Measurements from ENCODE around the gene CORO6.
A peak's percentile ranks its signal among the peaks of the same experiment; 100 is the strongest.

Gene CORO6

DNA sequence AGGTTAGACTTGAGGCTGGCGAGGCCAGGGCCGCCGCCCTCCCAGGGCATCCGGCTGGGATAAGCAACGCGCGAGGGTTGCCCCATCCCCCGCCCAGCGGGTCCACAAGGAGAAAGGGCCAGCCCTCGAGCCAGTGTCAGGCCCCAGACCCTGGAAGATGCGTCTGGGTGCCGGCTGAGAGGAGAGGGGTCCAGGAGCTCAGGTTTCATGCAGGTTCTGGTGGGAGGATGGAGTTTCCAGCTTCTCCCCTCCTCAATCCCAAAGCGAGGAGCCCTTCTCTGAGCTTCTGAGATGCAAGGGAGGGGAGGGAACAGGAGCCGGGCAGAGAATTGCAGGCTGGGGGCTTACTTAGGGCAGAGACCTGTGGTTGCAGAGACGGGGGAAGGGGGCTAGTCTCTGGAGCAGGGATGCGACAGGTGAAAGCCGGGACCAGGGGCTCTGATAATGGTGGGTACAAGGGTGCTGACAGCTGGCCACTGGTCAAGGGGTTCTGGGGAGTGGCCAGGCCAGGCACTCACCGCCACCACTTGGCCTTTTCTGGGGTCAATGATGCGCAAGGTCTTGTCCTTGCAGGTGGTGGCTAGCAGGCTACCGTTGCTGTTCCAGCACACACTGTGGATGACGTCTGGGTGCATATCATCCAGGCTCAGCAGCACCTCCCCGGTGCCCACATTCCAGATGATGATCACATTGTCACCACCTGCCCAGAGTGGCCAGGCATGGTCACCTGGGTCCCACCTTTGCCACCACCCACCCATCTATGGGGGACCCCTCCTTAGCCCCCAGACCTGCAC is 4.2 kb downstream of the CORO6 start:
- no peaks in the 10 kb centered on the region for H3K27me3 ChIP-seq (replicated peaks)
- H3K4me3 ChIP-seq (ENCODE audit: low read depth, low read length): no peak overlapping the region
- DNase-seq: no peak
- in situ Hi-C loops (cut with HindIII; ENCODE audit: low pct_ligation_motif_present, low sequenced_read_pairs): no loop called here
- no peaks in the 10 kb centered on the region for H3K36me3 ChIP-seq (replicated peaks)
- TF ChIP-seq, protein P1, sequence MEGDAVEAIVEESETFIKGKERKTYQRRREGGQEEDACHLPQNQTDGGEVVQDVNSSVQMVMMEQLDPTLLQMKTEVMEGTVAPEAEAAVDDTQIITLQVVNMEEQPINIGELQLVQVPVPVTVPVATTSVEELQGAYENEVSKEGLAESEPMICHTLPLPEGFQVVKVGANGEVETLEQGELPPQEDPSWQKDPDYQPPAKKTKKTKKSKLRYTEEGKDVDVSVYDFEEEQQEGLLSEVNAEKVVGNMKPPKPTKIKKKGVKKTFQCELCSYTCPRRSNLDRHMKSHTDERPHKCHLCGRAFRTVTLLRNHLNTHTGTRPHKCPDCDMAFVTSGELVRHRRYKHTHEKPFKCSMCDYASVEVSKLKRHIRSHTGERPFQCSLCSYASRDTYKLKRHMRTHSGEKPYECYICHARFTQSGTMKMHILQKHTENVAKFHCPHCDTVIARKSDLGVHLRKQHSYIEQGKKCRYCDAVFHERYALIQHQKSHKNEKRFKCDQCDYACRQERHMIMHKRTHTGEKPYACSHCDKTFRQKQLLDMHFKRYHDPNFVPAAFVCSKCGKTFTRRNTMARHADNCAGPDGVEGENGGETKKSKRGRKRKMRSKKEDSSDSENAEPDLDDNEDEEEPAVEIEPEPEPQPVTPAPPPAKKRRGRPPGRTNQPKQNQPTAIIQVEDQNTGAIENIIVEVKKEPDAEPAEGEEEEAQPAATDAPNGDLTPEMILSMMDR (IDR thresholded peaks at IDR 0.05; ENCODE audit: low read depth, low read length, missing control alignments): no peak
- no peak overlapping the region for H3K27ac ChIP-seq

DNA sequence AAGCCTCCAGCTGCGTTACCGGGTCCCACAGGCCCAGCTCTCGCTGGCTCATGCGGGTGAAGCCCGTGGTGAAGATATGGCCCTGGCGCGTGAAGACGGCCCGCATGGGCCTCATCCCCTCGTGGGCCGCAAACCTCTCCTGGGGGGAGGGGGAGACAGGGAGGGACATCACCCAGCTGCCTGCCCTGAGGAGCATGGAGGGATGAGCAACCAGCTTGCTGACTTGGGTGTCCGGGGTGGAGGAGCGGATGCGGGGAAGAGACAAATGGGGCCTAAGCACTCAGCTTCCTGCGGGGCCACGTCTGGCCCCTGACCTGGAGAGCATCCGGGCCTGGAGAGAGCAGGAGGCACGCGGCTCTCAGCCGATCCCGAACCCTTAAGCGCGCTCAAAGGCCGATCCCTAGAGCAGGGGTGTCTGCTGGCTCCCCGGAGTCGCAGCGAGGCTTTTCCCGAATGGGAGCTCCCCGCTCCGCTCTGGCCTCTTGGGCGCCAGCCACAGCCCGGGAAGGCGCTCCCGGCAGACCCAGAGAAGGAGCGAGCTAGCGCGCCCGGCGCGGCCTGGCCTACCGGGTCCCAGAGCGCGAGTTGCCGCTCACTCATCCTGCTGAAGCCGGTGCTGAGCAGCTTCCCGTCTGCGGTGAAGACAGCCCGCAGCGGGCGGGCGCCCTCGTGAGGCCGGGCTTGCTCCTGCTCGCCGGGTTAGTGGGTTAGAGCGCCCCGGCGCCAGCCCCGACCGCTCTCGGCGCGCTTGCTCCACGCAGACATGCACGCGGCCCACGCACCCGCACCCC is 5.0 kb downstream of the CORO6 start:
- in situ Hi-C loops (cut with HindIII; ENCODE audit: low pct_ligation_motif_present, low sequenced_read_pairs): no loop called here
- Histone ChIP-seq H3K4me3 (ENCODE audit: low read depth, low read length) (peak overlapping the region; percentile 36), H3K27me3 (replicated peaks) (no peaks in the 10 kb centered on the region), H3K27ac (peak overlapping the region; percentile 6), H3K36me3 (replicated peaks) (no peaks in the 10 kb centered on the region)
- TF ChIP-seq, protein P1 (IDR thresholded peaks at IDR 0.05; ENCODE audit: low read depth, low read length, missing control alignments): peak; percentile 73
- DNase-seq: peak; percentile 63

DNA sequence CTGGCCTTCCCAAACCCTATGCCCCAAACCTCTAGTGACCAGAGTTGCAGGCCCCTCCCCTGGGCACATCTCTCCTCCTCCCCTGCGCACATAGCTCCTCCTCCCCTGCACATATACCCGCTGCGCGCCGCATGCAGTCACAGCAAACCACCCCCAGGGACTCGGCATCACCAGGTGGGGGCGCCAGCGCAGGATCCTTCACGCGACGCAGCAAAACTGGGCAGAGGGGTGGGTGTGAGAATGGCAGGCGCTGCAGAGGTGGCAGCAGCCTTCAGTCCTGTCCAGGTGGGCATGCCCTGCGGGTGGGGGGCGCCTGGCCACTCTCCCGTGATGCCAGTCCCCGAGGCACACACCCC is 5.6 kb downstream of the CORO6 start:
- no peaks in the 10 kb centered on the region for H3K36me3 ChIP-seq (replicated peaks)
- H3K4me3 ChIP-seq (ENCODE audit: low read depth, low read length): peak overlapping the region; percentile 36
- no peaks in the 10 kb centered on the region for H3K27me3 ChIP-seq (replicated peaks)
- in situ Hi-C loops (cut with HindIII; ENCODE audit: low pct_ligation_motif_present, low sequenced_read_pairs): no loop called here
- TF ChIP-seq, protein P1 (IDR thresholded peaks at IDR 0.05; ENCODE audit: low read depth, low read length, missing control alignments): peak; percentile 87
- DNase-seq: peak; percentile 60
- H3K27ac ChIP-seq: no peak overlapping the region

DNA sequence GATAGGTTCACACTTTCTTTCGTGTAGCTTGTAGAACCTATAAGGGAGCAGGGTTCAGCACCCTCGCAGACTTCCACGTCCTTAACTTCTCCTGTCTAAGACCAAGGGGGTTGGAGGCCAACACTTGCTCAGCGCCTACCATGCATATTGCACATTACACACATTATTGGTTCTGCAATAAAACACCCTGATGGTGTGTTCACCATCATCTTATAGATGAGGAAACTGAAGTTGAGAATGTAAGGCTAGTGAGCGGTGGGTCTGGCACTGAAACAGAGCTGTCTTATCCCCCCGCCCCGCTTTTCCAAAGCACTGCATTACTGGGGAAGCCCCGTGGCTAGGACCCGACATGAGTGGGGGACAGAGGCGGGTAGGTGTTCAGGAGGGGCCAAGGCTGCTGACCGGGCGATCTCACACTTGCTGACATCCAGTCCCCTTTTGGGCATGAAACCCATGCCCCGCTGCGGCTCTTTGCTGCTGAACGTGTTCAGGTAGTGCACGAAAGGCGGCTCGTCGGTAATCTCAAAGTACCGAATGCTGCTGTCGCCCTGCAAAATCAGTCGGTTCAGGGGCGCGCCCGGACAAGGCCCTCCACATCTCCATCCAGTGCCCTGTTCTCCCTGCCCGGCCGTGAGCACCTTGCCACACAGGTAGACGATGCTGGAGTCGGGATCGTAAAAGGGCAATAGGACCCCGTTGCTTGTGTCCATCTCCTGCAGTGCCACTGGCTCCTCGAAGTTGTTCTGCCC is 6.2 kb downstream of the CORO6 start:
- Histone ChIP-seq H3K27ac (no peak overlapping the region), H3K4me3 (ENCODE audit: low read depth, low read length) (peak overlapping the region; percentile 40), H3K27me3 (replicated peaks) (no peaks in the 10 kb centered on the region), H3K36me3 (replicated peaks) (no peaks in the 10 kb centered on the region)
- TF ChIP-seq, protein P1 (IDR thresholded peaks at IDR 0.05; ENCODE audit: low read depth, low read length, missing control alignments): no peak
- no peak for DNase-seq
- in situ Hi-C loops (cut with HindIII; ENCODE audit: low pct_ligation_motif_present, low sequenced_read_pairs): no loop called here

DNA sequence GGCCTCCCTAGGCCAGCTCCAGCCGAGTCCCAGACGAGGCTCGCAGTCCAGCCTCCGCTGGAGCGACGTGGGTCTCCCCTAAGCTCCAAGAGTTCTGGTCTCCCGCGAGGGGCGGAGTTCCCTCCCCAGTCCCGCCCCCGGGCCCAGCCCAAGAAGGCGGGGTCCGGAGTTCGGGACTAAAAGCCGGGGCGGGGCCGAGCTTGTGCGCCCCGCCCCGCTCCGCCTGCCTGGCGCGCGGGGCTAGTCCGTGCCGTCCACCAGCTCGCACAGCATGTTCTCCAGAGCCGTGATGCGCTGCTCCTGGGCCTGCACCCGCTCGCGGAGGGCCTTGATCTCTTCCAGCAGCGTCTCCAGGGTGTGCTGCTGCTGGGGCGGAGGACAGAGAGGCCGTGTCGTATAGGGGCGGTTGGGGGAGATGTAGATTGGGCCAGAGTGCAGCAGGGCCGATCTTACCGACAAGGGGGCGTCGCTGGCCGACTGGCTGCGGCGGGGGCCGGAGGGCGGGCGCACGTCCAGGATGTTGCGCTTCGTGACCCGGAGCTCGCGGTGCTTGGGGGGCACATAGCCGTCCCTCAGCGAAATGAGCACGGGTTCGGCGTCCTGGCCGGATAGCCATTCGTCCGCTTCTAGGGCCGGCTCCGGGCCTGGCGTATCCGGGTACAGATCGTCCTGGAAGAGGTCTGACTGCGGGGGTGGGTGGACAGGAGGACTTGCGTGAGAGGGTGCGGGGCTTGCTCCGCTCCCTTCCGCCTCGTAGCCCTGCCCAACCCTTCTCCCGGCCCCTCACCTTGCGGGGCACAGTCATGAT is 7.0 kb downstream of the CORO6 start:
- in situ Hi-C loops (cut with HindIII; ENCODE audit: low pct_ligation_motif_present, low sequenced_read_pairs): no loop called here
- H3K27me3 ChIP-seq (replicated peaks): no peaks in the 10 kb centered on the region
- DNase-seq: peak; percentile 68
- H3K36me3 ChIP-seq (replicated peaks): no peaks in the 10 kb centered on the region
- TF ChIP-seq, protein P1 (IDR thresholded peaks at IDR 0.05; ENCODE audit: low read depth, low read length, missing control alignments): no peak
- peak overlapping the region; percentile 46 for H3K4me3 ChIP-seq (ENCODE audit: low read depth, low read length)
- H3K27ac ChIP-seq: no peak overlapping the region
